ENCODE results near the gene SEMA5B.

- TF ChIP-seq, protein P1, sequence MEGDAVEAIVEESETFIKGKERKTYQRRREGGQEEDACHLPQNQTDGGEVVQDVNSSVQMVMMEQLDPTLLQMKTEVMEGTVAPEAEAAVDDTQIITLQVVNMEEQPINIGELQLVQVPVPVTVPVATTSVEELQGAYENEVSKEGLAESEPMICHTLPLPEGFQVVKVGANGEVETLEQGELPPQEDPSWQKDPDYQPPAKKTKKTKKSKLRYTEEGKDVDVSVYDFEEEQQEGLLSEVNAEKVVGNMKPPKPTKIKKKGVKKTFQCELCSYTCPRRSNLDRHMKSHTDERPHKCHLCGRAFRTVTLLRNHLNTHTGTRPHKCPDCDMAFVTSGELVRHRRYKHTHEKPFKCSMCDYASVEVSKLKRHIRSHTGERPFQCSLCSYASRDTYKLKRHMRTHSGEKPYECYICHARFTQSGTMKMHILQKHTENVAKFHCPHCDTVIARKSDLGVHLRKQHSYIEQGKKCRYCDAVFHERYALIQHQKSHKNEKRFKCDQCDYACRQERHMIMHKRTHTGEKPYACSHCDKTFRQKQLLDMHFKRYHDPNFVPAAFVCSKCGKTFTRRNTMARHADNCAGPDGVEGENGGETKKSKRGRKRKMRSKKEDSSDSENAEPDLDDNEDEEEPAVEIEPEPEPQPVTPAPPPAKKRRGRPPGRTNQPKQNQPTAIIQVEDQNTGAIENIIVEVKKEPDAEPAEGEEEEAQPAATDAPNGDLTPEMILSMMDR (IDR thresholded peaks at IDR 0.05; ENCODE audit: insufficient read depth, low read length): no peak
- no peak for TF ChIP-seq POLR2AphosphoS5 (IDR thresholded peaks at IDR 0.05; ENCODE audit: low read depth)
These were observed 49.7 kb downstream of the SEMA5B start for GRCh38 chr3:122977746-122978466.

Measured in HL-60 (cell line).